GM21786 (cell line): ENCODE results near the gene CFAP70.
"Not testable (repeated sequence)": the region's sequence is repeated elsewhere in the genome, so short reads cannot be mapped to it uniquely, and the experiment has no call there.

Experiments used
- ATAC-seq: cut with Tn5 transposase; IDR thresholded peaks from one replicate; pipeline ENCODE4 v1.9.1; 2021; ENCODE audit not compliant: unreplicated experiment

CFAP70 gene

DNA sequence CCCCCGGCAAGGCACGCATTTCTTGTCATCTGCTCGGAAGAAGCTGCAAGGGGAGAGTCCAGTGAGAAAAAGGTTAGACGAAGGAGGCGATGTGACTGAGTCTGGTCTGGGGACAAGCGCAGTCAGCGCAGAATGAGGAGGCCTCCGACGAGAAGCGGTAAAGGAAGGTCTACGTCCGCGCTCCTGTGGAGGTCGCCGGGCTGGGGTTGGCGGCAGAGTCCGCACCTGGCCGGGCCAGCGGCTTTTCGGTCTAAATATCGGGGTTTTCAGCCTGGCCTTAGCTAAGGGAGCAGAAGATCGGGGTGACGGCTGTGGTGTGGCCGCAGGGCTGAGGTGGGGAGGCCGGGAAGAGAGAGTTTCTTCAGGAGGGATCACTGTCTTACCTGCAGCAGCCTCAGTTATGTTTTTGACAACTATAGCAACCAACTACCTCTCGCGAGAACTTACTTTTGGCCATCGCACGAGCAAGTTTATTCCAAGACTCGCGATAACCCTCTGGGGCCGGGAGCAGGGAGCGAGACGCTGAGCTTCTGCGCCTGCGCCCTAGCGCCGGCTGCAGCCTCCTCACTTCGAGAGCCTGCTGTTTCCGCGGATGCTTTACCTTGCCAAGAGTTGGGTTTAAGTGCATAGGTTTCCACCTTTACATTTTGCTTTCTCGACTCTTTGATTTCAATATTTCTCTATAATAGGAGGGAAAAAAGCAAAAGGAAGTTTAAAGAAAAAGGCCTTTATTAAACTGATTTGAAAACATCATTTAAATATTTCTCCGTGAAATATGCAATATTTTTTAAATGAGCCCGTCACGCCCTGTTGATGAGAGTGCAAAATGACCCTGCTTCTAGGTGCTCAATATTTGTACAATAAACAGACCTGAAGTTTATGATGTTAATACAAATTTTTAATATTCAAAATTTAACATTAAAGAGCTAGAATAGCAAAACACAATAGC is at the start of gene CFAP70:
Gene CFAP70 (minus strand): TSS at position 534 of the 949 bp plus-strand sequence. CDS start 4,068 bp downstream, outside the sequence.
- peak; percentile 90 for ATAC-seq

DNA sequence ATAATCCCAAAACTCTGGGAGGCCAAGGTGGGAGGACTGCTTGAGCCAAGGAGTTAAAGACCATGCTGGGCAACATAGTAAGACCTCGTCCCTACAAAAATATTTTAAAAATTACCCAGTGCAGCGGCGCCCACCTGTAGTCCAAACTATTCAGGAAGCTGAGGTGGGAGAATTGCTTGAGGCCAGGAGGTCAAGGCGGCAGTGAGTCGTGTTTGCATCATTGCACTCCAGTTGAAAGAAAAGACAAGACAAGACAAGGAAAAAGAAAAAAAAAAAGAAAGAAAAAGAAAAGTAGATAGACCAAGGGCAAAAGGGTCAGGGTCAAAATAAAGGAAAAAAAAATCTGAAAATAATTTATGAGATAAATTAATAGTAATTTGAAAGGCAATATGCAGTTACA is 49.4 kb upstream of the CFAP70 start:
- ATAC-seq, result no peak

- no peak for ATAC-seq
Observed at GRCh38 chr10:73407495-73407894, 48.8 kb upstream of the CFAP70 start.

DNA sequence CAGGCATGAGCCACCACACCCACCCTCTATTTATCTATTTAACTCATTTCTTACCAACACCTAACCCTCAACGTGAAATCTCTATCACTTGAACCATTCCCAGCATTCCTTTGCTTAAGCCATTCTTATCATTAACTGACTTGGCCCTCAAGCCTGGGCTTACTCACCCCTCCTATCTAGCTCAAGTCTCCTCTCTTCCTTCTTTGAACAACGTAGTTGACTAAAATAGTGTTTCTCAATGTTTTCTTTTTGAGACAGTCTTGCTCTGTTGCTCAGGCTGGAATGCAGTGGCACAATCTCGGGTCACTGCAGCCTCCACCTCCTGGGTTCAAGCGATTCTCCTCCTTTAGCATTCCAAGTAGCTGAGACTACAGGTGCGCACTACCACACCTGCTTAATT is 48.2 kb upstream of the CFAP70 start:
- ATAC-seq, result no peak

- ATAC-seq, result no peak
Observed at GRCh38 chr10:73405556-73405955, 46.9 kb upstream of the CFAP70 start.

GRCh38 chr10:73404690-73405089 is 46.0 kb upstream of the CFAP70 start:
- ATAC-seq, result no peak

DNA sequence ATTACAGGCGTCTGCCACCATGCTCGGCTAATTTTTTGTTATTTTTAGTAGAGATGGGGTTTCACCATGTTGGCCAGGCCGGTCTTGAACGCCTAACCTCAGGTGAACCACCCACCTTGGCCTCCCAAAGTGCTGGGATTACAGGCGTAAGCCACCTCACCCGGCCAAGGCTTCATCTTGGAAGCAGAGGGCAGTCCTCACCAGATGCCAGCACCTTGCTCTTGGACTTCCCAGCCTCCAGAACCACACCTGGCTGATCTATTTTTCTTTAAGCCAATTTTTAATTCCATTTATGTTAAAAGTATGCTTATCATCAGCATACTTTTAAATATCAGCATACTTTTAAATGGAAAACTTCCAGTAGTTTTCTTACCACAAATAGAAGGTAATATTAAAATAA is 43.0 kb upstream of the CFAP70 start:
- no peak for ATAC-seq

DNA sequence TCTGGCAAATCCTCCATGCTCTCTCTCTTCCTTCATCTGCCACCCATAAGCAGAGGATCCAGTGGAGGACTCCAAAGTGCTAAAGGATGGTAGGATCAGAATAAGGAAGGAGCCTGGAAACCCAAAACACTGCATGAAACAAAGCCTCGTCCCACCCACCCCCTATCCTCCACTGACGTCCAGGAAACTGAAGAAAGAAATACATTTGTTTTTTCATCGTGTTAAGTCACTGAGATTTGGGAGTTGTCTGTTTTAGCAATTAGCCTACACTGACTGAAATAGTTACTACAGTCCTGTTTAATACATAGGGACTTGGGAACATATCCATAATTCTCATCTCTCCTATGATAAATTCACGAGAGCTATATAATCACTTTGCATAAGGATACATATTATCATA is 40.4 kb upstream of the CFAP70 start:
- no peak for ATAC-seq

DNA sequence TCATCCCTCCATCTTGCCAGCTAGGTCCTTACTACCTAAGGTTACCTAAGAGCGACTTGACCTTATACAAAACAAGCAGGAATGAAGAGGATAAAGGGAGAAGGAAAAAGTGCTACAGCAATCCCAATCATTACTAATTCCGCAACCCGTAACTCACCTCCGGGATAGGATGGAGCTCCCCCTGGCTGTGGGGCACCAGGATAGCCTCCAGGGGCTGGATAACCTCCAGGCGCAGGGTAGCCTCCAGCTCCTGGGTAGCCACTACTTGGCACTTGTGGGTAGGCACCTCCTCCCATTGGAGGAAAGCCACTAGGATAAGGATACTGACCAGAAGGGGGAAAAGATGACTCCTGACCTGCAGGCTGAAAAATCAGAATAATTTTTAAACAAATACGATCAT is 39.4 kb upstream of the CFAP70 start:
- no peak for ATAC-seq

GRCh38 chr10:73394325-73394724 is 35.7 kb upstream of the CFAP70 start:
- ATAC-seq, result not testable (repeated sequence)

- ATAC-seq, result no peak
Observed at GRCh38 chr10:73388228-73388627, 29.6 kb upstream of the CFAP70 start.

- no peak for ATAC-seq
Observed at GRCh38 chr10:73386583-73386982, 27.9 kb upstream of the CFAP70 start.

DNA sequence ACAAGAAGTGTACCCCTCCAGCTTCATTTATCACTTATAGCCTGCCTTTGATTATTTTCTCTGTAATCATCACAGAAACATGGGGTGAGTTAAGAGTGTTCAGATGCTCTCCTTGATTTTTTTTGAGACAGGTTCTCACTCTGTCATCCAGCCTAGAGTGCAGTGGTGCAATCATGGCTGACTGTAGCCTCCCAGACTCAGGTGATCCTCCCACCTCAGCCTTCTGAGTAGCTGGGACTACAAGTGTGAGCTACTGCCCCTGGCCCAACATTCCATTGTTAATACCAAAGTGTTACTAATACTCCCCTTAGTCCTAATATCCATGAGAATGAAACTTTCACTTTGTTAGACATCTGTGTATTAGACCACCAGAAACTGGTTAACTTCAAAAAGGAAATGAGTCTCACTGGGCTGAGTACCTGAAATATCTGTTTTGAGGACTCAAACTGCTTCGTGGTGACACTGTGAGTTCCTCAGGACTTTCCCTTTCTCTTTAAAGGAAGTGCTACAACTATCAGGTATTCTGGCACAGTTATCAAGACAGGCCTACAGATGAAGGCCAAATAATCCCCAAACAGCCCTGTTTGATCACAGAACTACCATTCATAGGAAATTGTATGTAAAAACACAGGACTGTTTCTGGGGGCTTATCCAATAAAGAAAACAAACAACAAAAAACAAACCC is 20.5 kb upstream of the CFAP70 start:
- ATAC-seq, result no peak

- no peak for ATAC-seq
Observed at GRCh38 chr10:73376679-73377078, 18.0 kb upstream of the CFAP70 start.

GRCh38 chr10:73368238-73368637 is 9.6 kb upstream of the CFAP70 start:
- no peak for ATAC-seq

GRCh38 chr10:73366381-73367298 is 8.0 kb upstream of the CFAP70 start:
- no peak for ATAC-seq

GRCh38 chr10:73364964-73365363 is 6.3 kb upstream of the CFAP70 start:
- ATAC-seq, result no peak

DNA sequence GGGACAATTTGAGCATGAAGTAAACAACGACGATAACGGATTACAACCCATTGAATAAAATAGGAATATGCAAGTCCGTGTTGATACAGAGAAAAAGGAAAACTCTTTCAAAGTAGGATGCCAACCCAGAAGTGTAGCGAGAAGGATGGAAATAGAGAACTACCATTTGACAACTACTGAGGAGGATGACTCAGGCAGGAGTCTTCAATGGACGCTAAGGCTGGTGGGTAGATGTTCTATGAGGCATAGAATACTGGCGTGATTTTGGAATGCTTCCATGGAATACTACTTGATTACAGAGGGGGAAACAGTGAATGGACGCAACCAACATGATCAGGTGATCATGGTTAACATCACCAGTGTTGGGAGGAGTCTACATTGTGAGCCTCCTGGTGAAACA is 828 bp upstream of the CFAP70 start:
- no peak for ATAC-seq

GRCh38 chr10:73357821-73358220 is 843 bp downstream of the CFAP70 start:
- no peak for ATAC-seq

DNA sequence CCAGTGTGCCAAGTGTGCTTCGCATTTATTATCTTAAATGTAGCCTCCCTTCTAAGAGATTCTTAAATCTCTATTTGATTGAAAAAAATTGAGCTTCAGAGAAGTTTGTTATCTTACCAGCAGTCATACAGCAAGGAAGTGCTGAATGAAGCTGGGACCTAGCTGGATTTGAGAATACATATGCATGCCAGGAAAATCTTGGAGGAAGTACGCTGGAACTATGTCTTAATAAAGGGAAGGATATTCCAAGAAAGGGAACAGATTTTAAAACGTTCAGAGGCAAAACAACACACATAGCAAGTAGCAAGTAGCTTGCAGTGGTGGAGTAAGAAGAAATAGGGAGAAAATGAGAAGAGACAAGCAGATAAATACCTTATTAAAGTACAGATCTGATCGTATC is 1.5 kb downstream of the CFAP70 start:
- no peak for ATAC-seq

- ATAC-seq, result no peak
Observed at GRCh38 chr10:73344269-73344668, 14.4 kb downstream of the CFAP70 start.
